GM21529 (cell line): ENCODE results near the gene FMNL2.

Experiments
- ATAC-seq: cut with Tn5 transposase; IDR thresholded peaks from one replicate; pipeline ENCODE4 v1.9.1; 2021; ENCODE audit not compliant: unreplicated experiment

The FMNL2 gene

DNA sequence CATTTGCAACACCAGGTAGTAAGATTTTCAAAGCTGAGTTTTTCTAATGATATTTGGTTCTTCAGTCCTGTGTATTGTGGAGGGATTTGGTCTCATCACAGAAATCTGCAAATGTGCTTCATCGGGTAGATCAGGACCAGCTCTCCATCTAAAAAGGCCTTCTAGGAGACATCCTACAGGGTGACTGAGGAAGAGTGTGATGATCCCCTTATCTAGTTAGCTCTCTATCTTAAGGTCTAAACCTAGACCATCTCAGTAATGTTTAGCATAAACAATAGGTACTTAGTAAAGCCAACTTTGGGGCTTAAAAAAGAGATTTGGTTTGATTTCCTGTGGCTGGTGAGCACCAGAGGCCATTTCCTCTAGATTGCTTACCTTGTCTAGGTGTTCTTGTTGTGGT, 237.1 kb downstream of the FMNL2 start:
- no peak for ATAC-seq

DNA sequence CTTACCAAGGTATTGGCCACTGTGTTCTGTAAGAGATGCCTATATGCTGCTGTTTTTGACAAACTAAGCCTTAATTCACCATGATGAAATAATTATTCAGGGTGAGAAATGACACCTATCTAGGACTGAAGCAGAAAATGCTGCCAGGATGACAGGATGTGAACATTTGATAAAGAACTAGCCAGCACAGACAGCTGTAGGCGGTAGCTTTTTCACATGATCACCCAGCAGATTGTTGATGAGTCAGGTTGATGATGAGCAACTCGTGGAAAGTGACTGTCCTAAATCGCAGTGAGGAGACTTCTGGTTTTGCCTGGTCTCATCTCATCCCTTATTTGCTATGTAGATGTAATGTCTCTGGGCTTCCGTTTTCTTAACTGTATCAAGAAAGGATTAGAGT, 238.2 kb downstream of the FMNL2 start:
- ATAC-seq, result peak; percentile 95

DNA sequence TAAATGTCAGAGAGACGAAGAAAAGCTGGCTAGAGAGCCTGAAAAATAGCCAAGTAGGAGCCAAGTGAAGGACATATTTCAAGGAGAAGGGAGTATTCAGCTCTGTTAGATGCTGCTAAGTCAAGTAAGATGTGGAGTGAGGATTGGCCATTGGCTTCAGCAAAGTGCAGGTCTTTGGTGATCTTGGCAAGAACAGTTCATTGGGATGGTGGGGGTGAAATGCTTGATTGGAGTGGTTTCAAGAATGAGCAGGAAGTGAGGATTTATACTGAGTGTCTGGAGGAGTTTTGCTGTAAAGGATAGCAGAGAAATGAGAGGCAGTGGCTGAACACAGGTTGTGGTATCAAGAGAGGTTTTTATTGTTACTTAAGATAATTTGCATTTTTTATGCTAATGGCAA, 242.6 kb downstream of the FMNL2 start:
- no peak for ATAC-seq

DNA sequence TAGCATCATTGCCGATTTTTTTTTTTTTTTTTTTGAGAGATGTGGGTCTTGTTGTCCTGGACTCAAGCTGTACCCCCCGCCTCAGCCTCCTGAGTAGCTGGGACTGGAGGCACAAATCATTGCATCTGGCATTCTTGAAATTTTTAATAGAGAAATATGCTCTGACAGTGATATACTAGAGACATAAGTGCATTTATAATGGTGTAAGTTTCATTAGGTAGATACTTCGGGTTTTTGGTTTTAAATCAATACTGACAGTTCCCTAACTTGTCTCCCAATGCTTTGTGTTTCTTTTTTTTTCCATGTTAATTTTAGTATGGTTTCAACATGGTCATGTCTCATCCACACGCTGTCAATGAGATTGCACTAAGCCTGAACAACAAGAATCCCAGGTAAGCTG, 243.6 kb downstream of the FMNL2 start:
- ATAC-seq, result no peak

DNA sequence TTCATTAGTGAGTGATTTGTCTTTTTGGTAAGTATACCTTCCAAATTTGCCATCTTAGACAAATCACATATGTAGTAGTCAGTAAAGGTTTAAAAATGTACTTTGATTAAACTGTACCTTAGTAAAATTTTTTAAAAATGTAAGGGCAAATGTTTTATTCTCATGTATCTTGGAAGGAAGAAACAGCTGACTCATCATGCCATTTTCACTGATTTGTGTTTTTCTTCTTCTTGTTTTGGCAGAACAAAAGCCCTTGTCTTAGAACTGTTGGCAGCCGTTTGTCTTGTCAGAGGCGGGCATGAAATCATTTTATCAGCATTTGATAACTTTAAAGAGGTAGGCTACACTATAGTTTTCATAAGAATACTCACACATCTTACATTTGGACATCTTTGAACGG, 245.7 kb downstream of the FMNL2 start:
- ATAC-seq, result no peak

DNA sequence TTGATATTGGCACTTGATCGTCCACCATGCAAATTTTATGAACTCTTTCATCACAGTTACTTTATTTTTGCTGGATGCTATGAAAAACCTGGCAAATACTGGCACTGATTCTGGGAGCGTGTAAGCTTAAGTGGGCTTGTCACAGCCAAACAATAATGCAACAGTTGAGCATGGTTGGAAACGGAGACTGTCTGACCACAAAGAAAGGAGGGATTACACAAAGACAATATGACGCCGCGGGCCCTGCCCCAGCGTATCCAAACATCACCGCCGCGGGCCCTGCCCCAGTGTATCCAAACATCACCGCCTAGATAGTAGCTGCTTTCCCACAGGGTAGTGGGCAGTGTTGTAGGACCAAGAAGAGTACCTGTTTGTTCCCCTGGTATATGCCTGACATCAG, 246.4 kb downstream of the FMNL2 start:
- ATAC-seq, result no peak

DNA sequence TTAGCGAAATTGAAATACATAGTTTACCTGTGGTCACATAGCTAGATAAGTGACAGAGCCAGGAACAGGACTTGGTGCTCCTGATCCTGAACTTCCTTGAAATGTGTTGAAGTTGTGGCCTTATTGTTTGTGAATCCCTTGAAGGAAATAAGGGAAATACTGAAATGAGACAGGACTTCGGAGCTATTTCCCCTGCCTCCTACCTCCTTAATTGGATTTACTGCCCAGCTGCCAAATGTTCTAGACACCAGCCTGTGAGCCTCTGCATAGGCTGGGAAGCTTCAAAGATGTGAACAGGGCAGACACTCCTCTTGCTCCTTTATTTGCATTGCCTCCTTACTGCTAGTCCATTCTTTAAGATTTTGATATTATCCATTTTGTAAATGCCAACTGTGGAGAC, 247.1 kb downstream of the FMNL2 start:
- ATAC-seq, result no peak

DNA sequence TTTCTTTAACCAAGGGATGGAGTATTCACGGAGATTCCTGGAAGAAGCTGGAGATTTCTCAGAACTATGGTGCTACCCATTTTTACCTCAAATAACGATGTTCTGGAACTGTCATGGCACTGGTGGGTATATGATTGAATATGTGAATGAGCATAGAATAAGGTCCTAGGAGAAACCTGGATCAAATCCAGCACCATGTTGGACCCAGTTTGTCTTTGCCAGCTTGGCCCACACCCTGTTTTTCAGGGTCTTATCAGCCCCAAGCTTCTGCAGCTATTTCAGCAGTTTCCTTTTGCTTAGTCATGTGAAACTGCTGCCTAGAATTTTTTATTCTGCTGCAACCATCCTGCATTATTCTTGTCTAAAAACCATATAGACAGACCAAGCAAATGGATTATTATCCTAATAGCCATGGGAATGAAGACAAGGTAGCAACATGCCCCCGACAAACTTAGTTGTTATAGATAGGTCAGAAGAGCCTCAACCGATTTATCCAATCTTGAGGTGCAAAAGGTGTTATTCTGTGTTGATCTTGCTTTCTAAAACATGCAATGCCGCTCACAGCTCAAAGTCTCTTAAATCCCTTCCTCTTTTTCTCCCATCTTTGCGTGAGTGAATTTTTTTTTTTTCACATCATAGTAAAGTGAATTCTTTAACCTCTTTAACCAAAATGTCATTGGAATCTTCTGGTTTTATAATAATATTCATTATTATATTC, 248.7 kb downstream of the FMNL2 start:
- ATAC-seq, result no peak

DNA sequence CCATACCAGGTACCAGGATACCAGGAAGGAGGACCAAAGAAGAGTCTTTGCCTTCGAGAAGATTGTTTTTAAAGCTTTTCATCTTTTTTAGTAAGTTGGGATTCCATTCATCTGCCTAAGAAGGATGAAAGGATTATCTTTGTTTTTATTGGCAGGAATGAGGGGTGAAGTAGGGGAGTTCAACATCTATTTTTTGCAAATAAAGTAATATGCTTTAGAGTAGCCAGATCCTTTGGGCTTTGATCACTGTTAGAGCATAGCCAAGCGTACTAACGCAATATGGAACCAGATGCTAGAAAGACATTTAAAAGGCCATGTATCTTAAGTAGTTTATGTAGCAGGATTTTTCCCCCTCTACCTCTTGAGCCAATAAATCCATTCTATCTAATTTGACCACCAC, 249.3 kb downstream of the FMNL2 start:
- no peak for ATAC-seq

DNA sequence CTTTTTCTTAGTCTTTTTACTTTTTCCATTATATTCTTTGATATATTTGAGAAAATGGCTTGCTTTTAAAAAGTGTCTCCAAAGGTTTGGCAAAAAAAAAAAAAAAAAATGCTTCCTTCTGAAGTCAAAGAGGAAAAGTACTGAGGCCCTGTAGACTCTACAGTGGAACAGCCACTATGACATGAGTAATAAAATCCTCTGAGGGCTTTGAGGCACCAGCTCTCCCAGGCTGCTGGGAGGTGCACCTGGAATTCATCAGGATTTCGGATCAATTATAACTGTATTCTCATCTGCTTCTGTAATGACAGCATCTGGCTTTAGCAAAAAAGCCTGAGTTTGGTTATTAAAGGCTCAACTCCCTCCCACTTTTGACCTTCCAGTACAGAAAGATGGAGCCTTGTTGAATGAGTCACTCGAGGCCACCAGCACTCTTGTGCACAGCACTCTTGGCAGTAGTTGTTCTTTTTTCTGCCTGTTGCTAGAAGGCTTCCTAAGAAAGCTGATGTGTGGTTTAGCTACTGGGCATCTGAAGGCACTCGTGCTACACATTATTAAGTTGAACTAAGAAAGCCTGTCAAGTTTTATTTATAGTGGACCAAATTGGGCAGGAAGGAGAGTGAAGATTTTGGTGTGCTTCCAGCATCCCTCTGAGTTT, 251.0 kb downstream of the FMNL2 start:
- ATAC-seq, result no peak

DNA sequence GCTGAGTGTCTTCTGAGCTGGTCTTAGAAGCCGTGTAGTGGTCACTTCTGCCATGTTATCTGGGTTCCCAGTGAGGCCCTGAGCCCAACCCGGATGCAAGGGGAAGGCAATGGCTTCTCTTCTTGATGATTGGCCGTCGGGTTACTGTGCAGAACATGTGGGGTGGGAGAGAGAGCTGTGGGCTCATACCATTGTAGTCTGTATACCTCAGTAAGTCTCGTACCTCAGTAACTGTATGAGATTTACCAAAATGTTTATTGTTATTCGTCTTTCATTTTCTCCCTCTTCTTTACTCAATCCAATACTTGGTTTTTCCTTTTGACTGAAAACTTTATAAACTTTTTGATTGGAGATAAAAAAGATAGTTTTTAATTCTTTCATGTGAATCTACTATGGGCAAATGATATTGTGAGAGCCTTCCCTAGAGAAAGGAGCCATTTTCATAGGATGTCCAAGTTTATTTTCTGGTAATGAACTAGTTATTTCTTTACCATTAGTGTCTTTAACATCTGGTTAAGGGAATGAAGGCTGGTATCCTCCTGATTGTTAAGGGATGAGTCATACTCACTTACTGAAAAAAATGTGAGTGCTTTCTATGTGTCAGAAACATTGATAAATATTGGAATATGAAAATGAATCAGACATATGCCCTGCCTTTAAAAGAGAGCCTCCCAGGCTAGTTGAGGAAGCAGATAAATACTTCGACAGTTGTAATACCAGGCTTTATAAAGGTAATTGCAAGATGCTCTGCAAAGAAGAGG, 252.4 kb downstream of the FMNL2 start:
- ATAC-seq, result no peak

DNA sequence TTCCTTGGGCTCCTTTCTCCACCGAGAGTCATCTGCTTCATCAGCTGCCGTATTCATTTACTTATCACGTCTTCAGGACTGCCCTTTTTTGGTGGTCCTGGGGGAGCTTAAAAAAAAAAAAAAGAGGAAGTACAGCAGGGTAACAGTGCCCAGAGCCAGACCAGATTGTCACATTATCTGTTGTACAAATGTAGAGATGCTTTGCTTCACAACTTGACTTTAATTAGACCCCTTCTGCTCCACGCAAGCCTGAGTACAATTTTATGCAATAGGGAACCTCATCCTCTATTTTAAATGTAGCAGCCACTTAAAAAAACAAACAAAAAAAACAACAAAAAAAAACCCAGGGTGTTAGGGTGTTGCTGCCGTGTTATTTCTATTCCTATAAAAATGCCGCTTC, 254.0 kb downstream of the FMNL2 start:
- ATAC-seq, result no peak

DNA sequence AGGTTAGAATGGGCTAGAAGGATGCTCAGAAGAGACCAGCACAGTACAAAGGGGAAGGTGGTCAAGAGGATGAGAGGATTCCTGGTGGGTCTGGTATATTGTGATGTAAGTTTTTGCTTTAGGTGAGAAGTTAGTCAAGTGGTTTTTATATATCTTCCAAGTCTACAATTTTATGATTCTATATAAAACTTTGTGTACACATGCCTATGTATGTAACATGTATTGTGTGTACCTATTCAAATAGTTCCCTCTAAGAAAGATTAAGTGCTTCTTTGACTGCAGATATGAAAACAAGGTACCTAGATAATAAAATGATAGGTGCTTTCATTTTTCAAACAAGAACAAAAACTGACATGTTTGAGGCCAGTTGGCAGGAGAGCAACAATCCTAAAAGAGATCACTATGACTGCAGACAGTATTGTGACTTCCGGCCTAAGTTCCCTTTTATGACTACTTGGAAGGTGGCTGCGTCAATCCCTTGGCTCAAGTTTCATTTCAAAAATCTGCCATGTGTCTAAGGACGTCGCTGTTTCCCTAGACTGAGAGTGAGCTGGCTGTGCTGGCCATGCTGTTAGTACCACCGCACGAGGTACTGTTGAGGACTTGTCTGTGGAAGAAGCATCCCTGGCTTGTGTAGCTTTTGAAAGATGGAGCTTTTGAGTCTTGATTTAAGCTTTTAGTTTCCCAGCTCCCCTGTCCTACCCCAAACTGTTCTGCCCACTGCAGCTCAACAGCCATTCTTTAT, 259.2 kb downstream of the FMNL2 start:
- peak; percentile 88 for ATAC-seq

DNA sequence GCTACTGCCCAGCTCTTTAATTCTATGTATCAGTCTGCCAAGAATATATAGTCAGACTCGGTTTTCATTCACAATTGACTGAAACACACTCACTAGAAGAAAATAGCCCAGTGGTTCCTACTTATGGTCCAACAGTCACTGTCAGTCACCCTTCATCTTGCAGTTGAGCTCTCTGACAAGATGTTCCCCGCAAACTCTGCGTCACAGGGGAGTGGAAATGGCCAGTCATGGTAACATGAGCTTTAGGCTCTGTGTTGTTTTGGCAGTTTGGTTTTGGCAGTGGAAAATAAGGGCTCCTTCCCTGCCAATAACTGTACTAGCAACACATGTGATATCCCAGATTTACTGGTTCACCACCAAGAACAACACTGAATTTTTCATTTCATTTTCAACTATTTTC, 259.8 kb downstream of the FMNL2 start:
- no peak for ATAC-seq

DNA sequence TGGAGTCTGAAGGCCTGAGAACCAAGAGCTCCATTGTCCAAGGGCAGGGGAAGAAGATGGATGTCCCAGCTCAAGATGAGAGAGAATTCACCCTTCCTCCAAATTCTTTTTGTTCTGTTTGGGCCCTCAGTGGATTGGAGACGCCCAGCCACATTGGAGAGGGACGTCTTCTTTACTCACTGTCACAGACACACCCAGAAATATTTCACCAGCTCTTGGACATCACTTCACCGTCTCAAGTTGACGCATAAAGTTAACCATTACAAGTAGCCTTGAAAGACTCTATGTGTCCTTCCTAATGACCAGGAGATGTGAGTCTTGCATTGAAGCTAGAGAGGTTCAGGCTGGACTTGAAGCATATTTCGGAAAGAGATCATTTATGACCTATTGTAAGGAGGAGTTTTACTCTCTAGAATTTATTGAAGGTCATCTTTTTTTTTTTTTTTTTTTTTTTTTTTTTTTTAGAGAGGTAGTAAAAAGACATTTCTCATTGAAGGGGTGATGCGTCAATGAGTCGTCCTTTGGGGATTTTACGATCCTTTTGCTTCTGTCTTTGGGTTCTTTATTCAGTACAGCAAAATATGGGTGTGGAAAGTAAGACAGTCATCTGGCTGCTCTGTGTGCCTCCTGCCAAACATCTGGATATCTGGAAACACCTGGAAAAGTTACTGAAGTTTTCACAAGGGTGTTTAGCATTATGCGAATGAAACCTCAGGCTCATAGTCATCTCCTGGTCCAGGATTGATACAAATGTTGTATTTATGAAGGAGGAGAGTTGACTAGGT, 264.2 kb downstream of the FMNL2 start:
- no peak for ATAC-seq

DNA sequence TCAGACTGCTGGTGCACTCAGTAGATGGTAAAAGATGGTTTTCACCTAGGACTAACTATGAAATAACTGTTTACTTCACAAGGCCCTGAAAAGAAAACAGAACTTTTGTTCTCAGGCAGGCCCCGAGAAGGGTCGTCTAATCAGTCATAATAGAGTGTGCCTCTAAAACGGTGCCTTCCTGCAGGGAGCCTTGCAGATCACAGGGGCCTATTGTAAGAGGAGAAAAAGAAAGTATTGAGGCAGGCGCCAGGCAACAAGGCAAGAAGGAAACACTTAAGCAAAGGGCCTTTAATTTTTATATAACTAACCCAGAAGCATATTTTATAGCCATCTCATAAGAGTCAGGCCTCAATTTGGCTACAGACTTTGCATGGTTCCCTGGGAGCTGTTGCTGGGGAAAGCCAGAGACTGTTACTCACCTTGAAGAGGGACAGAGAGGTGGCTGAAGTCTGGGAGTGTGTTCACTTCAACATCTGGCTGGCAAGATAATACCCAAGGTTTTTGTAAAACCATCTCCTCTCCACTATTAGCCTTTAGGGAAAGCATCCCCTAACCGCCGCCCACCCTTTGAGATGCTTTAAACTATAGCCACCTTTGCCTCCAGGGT, 265.2 kb downstream of the FMNL2 start:
- ATAC-seq, result no peak

DNA sequence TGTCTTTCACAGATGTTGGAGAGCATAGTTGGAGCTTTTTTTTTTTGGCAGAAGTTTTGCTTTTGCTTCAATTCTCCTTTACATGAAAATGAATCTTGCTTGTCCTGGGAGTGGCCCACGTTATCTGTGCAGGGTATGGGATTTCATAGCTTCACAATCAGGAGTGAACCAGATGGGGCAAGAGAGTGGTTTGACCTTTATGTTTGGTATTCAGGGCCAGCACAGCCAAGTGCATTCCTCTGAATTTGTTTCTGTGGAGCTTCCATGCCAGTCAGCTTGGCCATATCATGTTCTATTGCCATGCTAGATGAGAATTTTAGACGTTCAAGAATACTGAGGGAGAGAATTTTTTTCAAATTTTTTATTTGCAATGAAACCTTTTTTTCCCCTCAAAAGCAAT, 265.7 kb downstream of the FMNL2 start:
- no peak for ATAC-seq

DNA sequence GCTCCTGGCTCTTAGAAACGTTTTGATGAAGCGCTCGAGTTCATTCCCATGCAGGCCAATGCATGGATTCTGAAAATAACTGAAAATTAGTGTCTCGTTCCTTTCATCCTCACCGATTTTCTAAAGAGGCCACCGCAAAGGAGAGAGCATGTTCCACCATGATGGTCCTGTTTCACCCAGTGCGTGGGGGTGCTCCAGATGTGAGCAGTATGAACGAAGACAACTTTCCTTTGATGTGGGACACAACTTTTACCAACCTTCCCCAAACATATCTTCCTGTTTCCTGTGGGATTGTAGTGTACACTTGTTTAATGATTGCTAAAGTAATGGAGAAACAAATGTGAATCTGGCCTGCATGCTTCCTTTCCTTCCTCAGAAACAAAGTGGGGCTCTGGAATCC, 267.8 kb downstream of the FMNL2 start:
- no peak for ATAC-seq

DNA sequence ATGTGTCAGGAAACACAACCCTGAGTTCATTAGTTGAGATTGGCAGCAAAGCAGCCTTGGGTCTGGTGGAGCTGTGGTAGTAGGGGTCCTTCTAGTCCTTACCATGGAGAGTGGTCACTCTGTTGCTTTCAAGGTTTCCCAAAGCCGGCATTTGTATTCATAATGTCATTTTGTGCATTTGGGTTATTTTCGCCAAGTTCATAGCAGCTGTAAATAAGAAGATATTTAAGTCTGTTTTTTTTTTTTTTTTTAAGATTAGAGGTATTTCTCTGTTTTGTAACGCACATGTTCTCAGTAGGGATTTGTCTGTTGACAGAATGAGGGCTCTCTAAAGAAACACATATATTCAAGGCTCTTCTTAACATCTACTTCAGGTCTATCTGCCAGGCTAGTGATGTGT, 268.2 kb downstream of the FMNL2 start:
- ATAC-seq, result no peak

DNA sequence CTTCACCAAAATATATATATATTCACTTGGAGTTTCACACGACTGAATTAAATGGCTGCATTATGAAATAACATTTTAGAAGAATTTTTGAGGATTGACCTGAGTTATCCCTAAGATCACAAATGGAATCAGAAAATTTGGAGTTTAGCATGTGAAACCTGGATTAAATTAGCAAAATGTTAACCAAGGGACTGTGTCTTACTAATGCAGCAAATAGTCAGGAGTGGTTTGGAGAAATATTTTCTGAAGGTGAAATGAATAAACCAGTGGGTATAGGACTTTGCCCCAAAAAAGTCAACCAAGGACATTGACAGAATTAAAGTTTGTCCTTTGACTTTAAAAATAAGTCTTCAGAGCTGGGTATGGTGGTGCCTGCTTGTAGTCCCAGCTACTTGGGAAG, 271.1 kb downstream of the FMNL2 start:
- no peak for ATAC-seq
